Activated CD8-positive, alpha-beta memory T cell treated with anti-CD3 and anti-CD28 coated beads for 36 hours (primary cell): Measurements from ENCODE around the gene THOC1. TPM values are rescaled to one million over a fixed set of nuclear protein-coding genes. Genes with fewer than 3 reads are reported as not detected.
"Not testable (repeated sequence)": the region's sequence is repeated elsewhere in the genome, so short reads cannot be mapped to it uniquely, and the experiment has no call there.

ENCODE experiments used
- CTCF ChIA-PET: fragments of 350-600 bp; sonication (Branson Sonifier 250); formaldehyde crosslinking; loops from one replicate; lab custom pipeline; 2021; ENCODE audit warnings: antibody characterized with exemption; lab: Charles Lee
- POLR2A ChIA-PET: fragments of 350-600 bp; sonication (Branson Sonifier 250); formaldehyde crosslinking; loops from one replicate; lab custom pipeline; 2021; ENCODE audit warnings: antibody characterized with exemption; lab: Charles Lee
- total RNA-seq, 2 experiments: library from RNA; stranded (reverse); gene quantifications; one replicate each; pipeline ENCODE4 v1.2.3, GENCODE V29; 2021

The THOC1 gene
- 10 to 100 TPM; 56.7 to 61.9 TPM for total RNA-seq

GRCh38 chr18:267688-268552 is at the start of gene THOC1:
THOC1 (minus strand) TSS chr18:268047; CDS start chr18:268019, 28 bp downstream.
- ChIA-PET CTCF (interaction anchor here (0.6 to 1.1 kb wide), 3 partner anchors 10 to 110 kb away, joined by 3 read pairs; partner anchors contain the start of gene USP14), POLR2A (interaction anchor here (0.6 to 2.3 kb wide), 3 partner anchors 38 to 390 kb away, joined by 3 to 12 read pairs (median 9); partner anchors contain the start of genes TYMS and USP14)

GRCh38 chr18:317618-318017 is 49.8 kb upstream of the THOC1 start:
- CTCF ChIA-PET = no interaction called here
- POLR2A ChIA-PET = no interaction called here

- POLR2A ChIA-PET = no interaction called here
- CTCF ChIA-PET = no interaction called here
Observed at GRCh38 chr18:316393-316792, 48.5 kb upstream of the THOC1 start.

- ChIA-PET POLR2A (no interaction called here), CTCF (no interaction called here)
Observed at GRCh38 chr18:313931-314330, 46.1 kb upstream of the THOC1 start.

GRCh38 chr18:312415-312814 is 44.6 kb upstream of the THOC1 start:
- POLR2A ChIA-PET = no interaction called here
- CTCF ChIA-PET = no interaction called here

GRCh38 chr18:310042-310441 is 42.2 kb upstream of the THOC1 start:
- ChIA-PET CTCF (no interaction called here), POLR2A (no interaction called here)

- POLR2A ChIA-PET, CTCF ChIA-PET: not testable (repeated sequence)
Observed at GRCh38 chr18:308086-308485, 40.2 kb upstream of the THOC1 start.

GRCh38 chr18:306608-307255 is 38.9 kb upstream of the THOC1 start:
- ChIA-PET CTCF (no interaction called here), POLR2A (no interaction called here)

GRCh38 chr18:305003-305501 is 37.2 kb upstream of the THOC1 start:
- CTCF ChIA-PET = interaction anchor here (0.7 kb wide), 1 partner anchor 9 kb away, joined by 3 read pairs; no protein-coding TSS in a partner anchor
- POLR2A ChIA-PET = no interaction called here

- ChIA-PET POLR2A (no interaction called here), CTCF (no interaction called here)
Observed at GRCh38 chr18:303607-304006, 35.8 kb upstream of the THOC1 start.

- ChIA-PET POLR2A (no interaction called here), CTCF (no interaction called here)
Observed at GRCh38 chr18:303011-303410, 35.2 kb upstream of the THOC1 start.

- CTCF ChIA-PET = no interaction called here
- POLR2A ChIA-PET = no interaction called here
Observed at GRCh38 chr18:302097-302496, 34.2 kb upstream of the THOC1 start.

GRCh38 chr18:297936-298335 is 30.1 kb upstream of the THOC1 start:
- CTCF ChIA-PET = no interaction called here

GRCh38 chr18:295756-296490 is 28.1 kb upstream of the THOC1 start:
- POLR2A ChIA-PET = no interaction called here
- CTCF ChIA-PET = interaction anchor here (1.3 kb wide), 1 partner anchor 9 kb away, joined by 3 read pairs; no protein-coding TSS in a partner anchor

More at GRCh38 chr18:297936-298335, 30.1 kb upstream of the THOC1 start:
- POLR2A ChIA-PET = no interaction called here

GRCh38 chr18:294566-294965 is 26.7 kb upstream of the THOC1 start:
- POLR2A ChIA-PET = no interaction called here
- CTCF ChIA-PET = no interaction called here

GRCh38 chr18:293536-293935 is 25.7 kb upstream of the THOC1 start:
- POLR2A ChIA-PET = no interaction called here
- CTCF ChIA-PET = no interaction called here

GRCh38 chr18:292271-292670 is 24.4 kb upstream of the THOC1 start:
- POLR2A ChIA-PET = no interaction called here
- CTCF ChIA-PET = no interaction called here

- POLR2A ChIA-PET = not testable (repeated sequence)
Observed at GRCh38 chr18:289970-290369, 22.1 kb upstream of the THOC1 start.

GRCh38 chr18:289026-289425 is 21.2 kb upstream of the THOC1 start:
- ChIA-PET CTCF (no interaction called here), POLR2A (no interaction called here)

More at GRCh38 chr18:289970-290369, 22.1 kb upstream of the THOC1 start:
- CTCF ChIA-PET = not testable (repeated sequence)
